K562 (cell line): ENCODE measurements around the gene MRGPRE.

Experiments used
- CTBP1 ChIP-seq: fragments of 450-650 bp; IDR thresholded peaks from 2 replicates; pipeline ENCODE4 v1.6.1; 2016; ENCODE audit warnings: borderline replicate concordance
- MEF2A ChIP-seq: IDR thresholded peaks from 2 replicates; pipeline ENCODE4 v1.6.1; 2011; ENCODE audit warnings: low read depth, mild to moderate bottlenecking, low read length, moderate library complexity; ENCODE audit not compliant: control insufficient read depth
- RBM39 ChIP-seq: fragments of 200-400 bp; formaldehyde crosslinking; optimal IDR thresholded peaks from 2 replicates; pipeline ENCODE3; 2018; ENCODE audit warnings: low read depth, low read length
- TBL1XR1 ChIP-seq, 2 experiments: IDR thresholded peaks; 2 replicates each; pipeline ENCODE4 v1.6.1; 2012; ENCODE audit warnings: improper control_type of control experiment in 2 of 2, low read length in 2 of 2, mild to moderate bottlenecking in 1 of 2
- ZNF780A ChIP-seq: fragments of 250-450 bp; sonication (Bioruptor Pico); IDR thresholded peaks from 2 replicates; pipeline ENCODE4 v1.5.0; 2021; ENCODE audit warnings: mild to moderate bottlenecking

DNA sequence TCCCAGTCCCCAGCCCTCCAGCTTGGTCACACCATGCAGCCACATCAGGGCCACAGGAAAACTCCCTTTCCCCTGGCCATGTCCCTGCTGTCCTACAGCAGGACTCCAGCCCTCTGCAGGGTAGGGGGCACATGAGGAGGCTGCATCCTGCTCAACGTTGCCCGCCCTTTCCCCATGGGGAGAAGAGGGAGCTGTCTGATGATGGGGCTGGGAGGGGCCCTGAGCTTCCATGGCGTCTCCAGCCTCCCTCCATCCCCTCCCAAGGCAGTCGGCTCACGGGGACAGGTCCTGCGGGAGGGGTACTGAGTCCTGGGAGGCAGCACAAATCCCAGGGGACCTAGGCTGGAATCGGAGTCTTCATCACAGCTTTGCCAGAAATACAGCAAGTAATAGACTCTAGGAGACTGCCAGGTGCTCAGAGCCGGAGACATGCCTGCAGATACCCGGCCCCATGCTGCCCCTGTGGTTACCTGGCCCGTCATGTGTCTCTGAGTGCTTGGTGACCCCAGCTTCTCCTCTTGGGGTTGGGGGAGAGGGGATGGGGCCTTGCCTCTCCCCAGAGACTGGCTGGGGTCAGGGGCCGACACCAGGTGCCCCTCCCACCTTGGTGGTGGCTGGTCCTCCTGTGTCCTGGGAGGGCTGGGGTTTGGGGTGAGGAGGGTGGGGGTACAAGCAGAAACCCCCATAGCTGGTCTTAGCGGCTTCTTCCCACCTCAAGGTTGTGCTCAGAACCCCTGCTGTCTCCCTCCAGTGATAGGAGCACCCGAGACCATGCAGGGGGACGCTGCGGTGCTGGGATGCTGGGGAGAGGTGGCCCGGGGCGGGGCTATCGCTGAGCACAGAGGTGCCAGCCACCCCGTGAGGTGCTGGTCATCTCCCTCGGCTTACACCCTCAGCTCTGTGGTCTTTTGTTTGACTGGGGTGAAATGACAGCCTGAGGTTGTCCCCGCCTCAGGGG lies 2.3 kb downstream of the MRGPRE start:
- no peak for TF ChIP-seq ZNF780A (CRISPR knock-in tag)
- no peak for TF ChIP-seq RBM39
- no peak for TF ChIP-seq CTBP1
- no peak for TF ChIP-seq MEF2A
- TF ChIP-seq TBL1XR1 (IDR thresholded peaks at IDR 0.05; ENCODE audit: low read length in 2 of 2), result no peak
